B cell (primary cell): ENCODE results near the gene DDX25.

Experiments
- EZH2 ChIP-seq: IDR thresholded peaks from 2 replicates; pipeline ENCODE4 v1.6.1; 2012; ENCODE audit warnings: borderline replicate concordance, low read depth, mild to moderate bottlenecking, moderate library complexity, low read length; ENCODE audit not compliant: insufficient read depth, poor library complexity, severe bottlenecking
- TF ChIP-seq, protein P1 (sequence below): fragments of 200-600 bp; IDR thresholded peaks from one replicate; pipeline ENCODE4 v1.8.0; 2022; ENCODE audit warnings: antibody characterized with exemption, mild to moderate bottlenecking

DNA sequence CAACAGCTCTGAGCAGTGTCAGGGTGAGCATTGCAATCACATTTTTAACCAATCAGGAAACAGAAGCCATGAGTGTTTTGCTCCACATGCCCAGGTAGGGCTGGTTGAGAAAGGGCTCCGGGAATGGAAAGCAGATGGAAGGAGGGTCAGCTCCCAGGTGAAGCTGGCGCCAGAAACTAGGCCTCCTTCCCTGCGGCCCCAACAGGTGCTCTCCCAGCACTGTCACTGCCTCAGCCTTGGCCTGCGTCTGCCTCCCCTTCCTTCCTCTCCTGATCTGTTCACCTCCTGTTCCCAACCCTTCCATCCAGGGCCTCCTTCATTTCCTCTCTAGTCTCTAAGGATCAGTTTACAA, 36.9 kb downstream of the DDX25 start:
- TF ChIP-seq, protein P1, sequence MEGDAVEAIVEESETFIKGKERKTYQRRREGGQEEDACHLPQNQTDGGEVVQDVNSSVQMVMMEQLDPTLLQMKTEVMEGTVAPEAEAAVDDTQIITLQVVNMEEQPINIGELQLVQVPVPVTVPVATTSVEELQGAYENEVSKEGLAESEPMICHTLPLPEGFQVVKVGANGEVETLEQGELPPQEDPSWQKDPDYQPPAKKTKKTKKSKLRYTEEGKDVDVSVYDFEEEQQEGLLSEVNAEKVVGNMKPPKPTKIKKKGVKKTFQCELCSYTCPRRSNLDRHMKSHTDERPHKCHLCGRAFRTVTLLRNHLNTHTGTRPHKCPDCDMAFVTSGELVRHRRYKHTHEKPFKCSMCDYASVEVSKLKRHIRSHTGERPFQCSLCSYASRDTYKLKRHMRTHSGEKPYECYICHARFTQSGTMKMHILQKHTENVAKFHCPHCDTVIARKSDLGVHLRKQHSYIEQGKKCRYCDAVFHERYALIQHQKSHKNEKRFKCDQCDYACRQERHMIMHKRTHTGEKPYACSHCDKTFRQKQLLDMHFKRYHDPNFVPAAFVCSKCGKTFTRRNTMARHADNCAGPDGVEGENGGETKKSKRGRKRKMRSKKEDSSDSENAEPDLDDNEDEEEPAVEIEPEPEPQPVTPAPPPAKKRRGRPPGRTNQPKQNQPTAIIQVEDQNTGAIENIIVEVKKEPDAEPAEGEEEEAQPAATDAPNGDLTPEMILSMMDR = no peak
- no peak for TF ChIP-seq EZH2
